HEK293 (cell line): ENCODE results near the gene ETV1.

Experiments
- BCL6B ChIP-seq: fragments of 450-650 bp; formaldehyde crosslinking; IDR thresholded peaks from 2 replicates; pipeline ENCODE4 v1.5.1; 2017; ENCODE audit warnings: missing biosample characterization, missing genetic modification characterization
- KLF16 ChIP-seq: fragments of 450-650 bp; formaldehyde crosslinking; IDR thresholded peaks from 2 replicates; pipeline ENCODE4 v1.5.1; 2017; ENCODE audit warnings: missing biosample characterization, missing genetic modification characterization
- MZF1 ChIP-seq: fragments of 450-650 bp; formaldehyde crosslinking; IDR thresholded peaks from 2 replicates; pipeline ENCODE4 v1.5.1; 2017; ENCODE audit warnings: missing biosample characterization, missing genetic modification characterization, borderline replicate concordance
- PATZ1 ChIP-seq: fragments of 450-650 bp; formaldehyde crosslinking; IDR thresholded peaks from 2 replicates; pipeline ENCODE4 v1.5.1; 2016; ENCODE audit warnings: missing biosample characterization, missing genetic modification characterization
- PRDM1 ChIP-seq: fragments of 450-650 bp; formaldehyde crosslinking; IDR thresholded peaks from 2 replicates; pipeline ENCODE4; 2016; ENCODE audit warnings: missing biosample characterization, missing genetic modification characterization
- YY1 ChIP-seq: fragments of 450-650 bp; formaldehyde crosslinking; IDR thresholded peaks from 2 replicates; pipeline ENCODE4 v1.5.1; 2018; ENCODE audit warnings: missing biosample characterization, missing genetic modification characterization
- ZBTB1 ChIP-seq: fragments of 450-650 bp; formaldehyde crosslinking; IDR thresholded peaks from 2 replicates; pipeline ENCODE4 v1.5.1; 2016; ENCODE audit warnings: missing biosample characterization, missing genetic modification characterization
- ZBTB11 ChIP-seq: fragments of 450-650 bp; formaldehyde crosslinking; conservative IDR thresholded peaks from 2 replicates; pipeline ENCODE4 v1.5.1; 2016; ENCODE audit warnings: low read depth, missing biosample characterization, missing genetic modification characterization
- ZBTB20 ChIP-seq: fragments of 450-650 bp; formaldehyde crosslinking; IDR thresholded peaks from 2 replicates; pipeline ENCODE4 v1.5.1; 2016; ENCODE audit warnings: missing biosample characterization, missing genetic modification characterization
- ZBTB48 ChIP-seq: fragments of 450-650 bp; formaldehyde crosslinking; IDR thresholded peaks from 2 replicates; pipeline ENCODE4 v1.5.1; 2016; ENCODE audit warnings: missing biosample characterization, missing genetic modification characterization
- ZBTB6 ChIP-seq: fragments of 450-650 bp; formaldehyde crosslinking; IDR thresholded peaks from 2 replicates; pipeline ENCODE4 v1.5.1; 2017; ENCODE audit warnings: missing biosample characterization, missing genetic modification characterization
- ZBTB7A ChIP-seq: fragments of 450-650 bp; formaldehyde crosslinking; IDR thresholded peaks from 2 replicates; pipeline ENCODE4 v1.5.1; 2016; ENCODE audit warnings: low read depth, missing biosample characterization, missing genetic modification characterization
- ZFP41 ChIP-seq: fragments of 450-650 bp; formaldehyde crosslinking; IDR thresholded peaks from 2 replicates; pipeline ENCODE4 v1.5.1; 2016; ENCODE audit warnings: missing biosample characterization, missing genetic modification characterization, borderline replicate concordance
- ZNF155 ChIP-seq: fragments of 450-650 bp; formaldehyde crosslinking; IDR thresholded peaks from 2 replicates; pipeline ENCODE4 v1.5.1; 2016; ENCODE audit warnings: missing biosample characterization, missing genetic modification characterization
- ZNF16 ChIP-seq: fragments of 450-650 bp; formaldehyde crosslinking; IDR thresholded peaks from 2 replicates; pipeline ENCODE4 v1.5.1; 2016; ENCODE audit warnings: low read depth, missing biosample characterization, missing genetic modification characterization
- ZNF24 ChIP-seq: fragments of 450-650 bp; formaldehyde crosslinking; IDR thresholded peaks from 2 replicates; pipeline ENCODE4 v1.5.1; 2016; ENCODE audit warnings: missing biosample characterization, missing genetic modification characterization
- ZNF488 ChIP-seq: fragments of 450-650 bp; formaldehyde crosslinking; IDR thresholded peaks from 2 replicates; pipeline ENCODE4 v1.5.1; 2016; ENCODE audit warnings: missing biosample characterization, missing genetic modification characterization
- ZNF514 ChIP-seq: fragments of 450-650 bp; formaldehyde crosslinking; IDR thresholded peaks from 2 replicates; pipeline ENCODE4 v1.5.1; 2016; ENCODE audit warnings: missing biosample characterization, missing genetic modification characterization
- ZNF585B ChIP-seq: fragments of 450-650 bp; formaldehyde crosslinking; IDR thresholded peaks from 2 replicates; pipeline ENCODE4 v1.5.1; 2016; ENCODE audit warnings: missing biosample characterization, missing genetic modification characterization
- ZNF600 ChIP-seq: fragments of 450-650 bp; formaldehyde crosslinking; IDR thresholded peaks from 2 replicates; pipeline ENCODE4 v1.5.1; 2016; ENCODE audit warnings: missing biosample characterization, missing genetic modification characterization
- ZNF623 ChIP-seq: fragments of 450-650 bp; formaldehyde crosslinking; IDR thresholded peaks from 2 replicates; pipeline ENCODE4 v1.5.1; 2016; ENCODE audit warnings: missing biosample characterization, missing genetic modification characterization
- ZNF677 ChIP-seq: fragments of 450-650 bp; IDR thresholded peaks from 2 replicates; pipeline ENCODE4 v1.5.0; 2018; ENCODE audit warnings: missing biosample characterization, mild to moderate bottlenecking, missing genetic modification characterization, moderate library complexity
- ZNF692 ChIP-seq: fragments of 450-650 bp; formaldehyde crosslinking; IDR thresholded peaks from 2 replicates; pipeline ENCODE4 v1.5.1; 2016; ENCODE audit warnings: missing biosample characterization, missing genetic modification characterization
- ZNF776 ChIP-seq: fragments of 450-650 bp; formaldehyde crosslinking; IDR thresholded peaks from 2 replicates; pipeline ENCODE4 v1.5.0; 2017; ENCODE audit warnings: missing biosample characterization, missing genetic modification characterization, borderline replicate concordance
- ZNF785 ChIP-seq: fragments of 450-650 bp; formaldehyde crosslinking; IDR thresholded peaks from 2 replicates; pipeline ENCODE4 v1.5.1; 2016; ENCODE audit warnings: missing biosample characterization, missing genetic modification characterization
- ZSCAN18 ChIP-seq: fragments of 450-650 bp; formaldehyde crosslinking; IDR thresholded peaks from 2 replicates; pipeline ENCODE4 v1.5.1; 2016; ENCODE audit warnings: missing biosample characterization, missing genetic modification characterization
- ZSCAN5A ChIP-seq: fragments of 450-650 bp; formaldehyde crosslinking; IDR thresholded peaks from 2 replicates; pipeline ENCODE4 v1.5.1; 2016; ENCODE audit warnings: missing biosample characterization, missing genetic modification characterization

ETV1 gene

GRCh38 chr7:13990319-13990983 lies 985 bp upstream of the ETV1 start (continued):
- TF ChIP-seq ZNF677 (tag by site-specific recombination) (no peak), ZBTB20 (peak; percentile 96), ZNF155 (tag by site-specific recombination) (no peak), ZNF585B (tag by site-specific recombination) (no peak), ZNF16 (tag by site-specific recombination) (no peak), ZBTB6 (tag by site-specific recombination) (no peak; the same call in 1 of the 2 replicates), ZBTB1 (tag by site-specific recombination) (no peak), ZBTB7A (tag by site-specific recombination) (no peak), ZNF600 (tag by site-specific recombination) (0 out of 2 replicates have a peak, but pooled peaks have one; percentile 53), ZNF776 (no peak), ZNF514 (no peak), MZF1 (no peak), ZBTB11 (peak; percentile 45; the same call in 1 of the 2 replicates), ZNF785 (tag by site-specific recombination) (no peak), ZSCAN5A (tag by site-specific recombination) (no peak), ZSCAN18 (tag by site-specific recombination) (no peak), ZNF692 (no peak), YY1 (tag by site-specific recombination) (no peak), ZNF24 (tag by site-specific recombination) (no peak), ZFP41 (tag by site-specific recombination) (no peak), BCL6B (tag by site-specific recombination) (no peak), PATZ1 (tag by site-specific recombination) (peak; percentile 43; the same call in 1 of the 2 replicates), PRDM1 (tag by site-specific recombination) (peak; percentile 58; the same call in 1 of the 2 replicates), KLF16 (tag by site-specific recombination) (no peak; the same call in 1 of the 2 replicates), ZBTB48 (tag by site-specific recombination) (peak; percentile 42; the same call in 1 of the 2 replicates), ZNF488 (tag by site-specific recombination) (no peak), ZNF623 (tag by site-specific recombination) (no peak)
